ENCODE data around the gene ABCC11.

- TF ChIP-seq EZH2phosphoT487 (IDR thresholded peaks at IDR 0.05; ENCODE audit: insufficient read depth, low read depth) (no peak), EZH2 (IDR thresholded peaks at IDR 0.05; ENCODE audit: insufficient read depth, poor library complexity, severe bottlenecking) (no peak)
Measured at GRCh38 chr16:48146710-48147109, 100.6 kb downstream of the ABCC11 start.
